Measurements from ENCODE around the gene ENPP4. TPM values are rescaled to one million over a fixed set of nuclear protein-coding genes. Genes with fewer than 3 reads are reported as not detected.

The ENPP4 gene
- total RNA-seq, 2 donors from 2014 or later, result 24.5 to 36.0 TPM

DNA sequence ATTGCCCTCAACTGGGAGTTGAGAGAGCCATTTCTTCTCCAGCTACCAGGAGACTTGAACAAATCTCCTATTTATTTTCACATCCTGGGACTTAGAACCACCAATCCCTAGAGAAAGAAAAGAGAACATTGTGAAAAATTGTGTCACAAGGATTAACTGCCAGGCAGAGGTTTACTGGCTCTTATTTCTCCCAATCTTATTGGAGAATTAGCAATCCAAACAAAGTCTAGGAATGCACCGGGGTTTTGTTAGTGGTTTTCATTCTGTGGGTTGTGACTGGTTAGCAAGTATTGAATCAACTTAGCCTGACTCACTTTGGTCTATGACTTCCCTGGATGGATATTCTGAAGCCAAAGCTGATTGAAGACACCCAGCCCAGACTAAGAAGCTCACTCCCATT is 62.2 kb downstream of the ENPP4 start:
- Histone ChIP-seq H3K36me3 (no peaks in the 10 kb centered on the region), H3K4me1 (no peaks in the 10 kb centered on the region), H3K27me3 (no peaks in the 10 kb centered on the region), H3K4me3 (no peak overlapping the region), H3K27ac (no peak overlapping the region), H3K9me3 (no peaks in the 10 kb centered on the region)
- no peak for DNase-seq (ENCODE audit: low spot score)
- TF ChIP-seq, protein P1, sequence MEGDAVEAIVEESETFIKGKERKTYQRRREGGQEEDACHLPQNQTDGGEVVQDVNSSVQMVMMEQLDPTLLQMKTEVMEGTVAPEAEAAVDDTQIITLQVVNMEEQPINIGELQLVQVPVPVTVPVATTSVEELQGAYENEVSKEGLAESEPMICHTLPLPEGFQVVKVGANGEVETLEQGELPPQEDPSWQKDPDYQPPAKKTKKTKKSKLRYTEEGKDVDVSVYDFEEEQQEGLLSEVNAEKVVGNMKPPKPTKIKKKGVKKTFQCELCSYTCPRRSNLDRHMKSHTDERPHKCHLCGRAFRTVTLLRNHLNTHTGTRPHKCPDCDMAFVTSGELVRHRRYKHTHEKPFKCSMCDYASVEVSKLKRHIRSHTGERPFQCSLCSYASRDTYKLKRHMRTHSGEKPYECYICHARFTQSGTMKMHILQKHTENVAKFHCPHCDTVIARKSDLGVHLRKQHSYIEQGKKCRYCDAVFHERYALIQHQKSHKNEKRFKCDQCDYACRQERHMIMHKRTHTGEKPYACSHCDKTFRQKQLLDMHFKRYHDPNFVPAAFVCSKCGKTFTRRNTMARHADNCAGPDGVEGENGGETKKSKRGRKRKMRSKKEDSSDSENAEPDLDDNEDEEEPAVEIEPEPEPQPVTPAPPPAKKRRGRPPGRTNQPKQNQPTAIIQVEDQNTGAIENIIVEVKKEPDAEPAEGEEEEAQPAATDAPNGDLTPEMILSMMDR (IDR thresholded peaks at IDR 0.05), result no peak

Other genes starting within 250 kb of the ENPP4 start
- 100 to 1,000 TPM in 1 of 2 donors, 10 to 100 TPM in 1; 99.8 to 114 TPM for gene CLIC5, start 114.1 kb upstream of the ENPP4 start, total RNA-seq
- 10 to 100 TPM in 1 of 2 donors, 1 to 10 TPM in 1; 6.2 to 17.7 TPM for gene ENPP5, start 41.0 kb downstream of the ENPP4 start, total RNA-seq

All from right atrium auricular region (tissue), 2 donors.